ENCODE data around the gene NSD2.
"Not testable (repeated sequence)": the region's sequence is repeated elsewhere in the genome, so short reads cannot be mapped to it uniquely, and the experiment has no call there.

NSD2 gene

DNA sequence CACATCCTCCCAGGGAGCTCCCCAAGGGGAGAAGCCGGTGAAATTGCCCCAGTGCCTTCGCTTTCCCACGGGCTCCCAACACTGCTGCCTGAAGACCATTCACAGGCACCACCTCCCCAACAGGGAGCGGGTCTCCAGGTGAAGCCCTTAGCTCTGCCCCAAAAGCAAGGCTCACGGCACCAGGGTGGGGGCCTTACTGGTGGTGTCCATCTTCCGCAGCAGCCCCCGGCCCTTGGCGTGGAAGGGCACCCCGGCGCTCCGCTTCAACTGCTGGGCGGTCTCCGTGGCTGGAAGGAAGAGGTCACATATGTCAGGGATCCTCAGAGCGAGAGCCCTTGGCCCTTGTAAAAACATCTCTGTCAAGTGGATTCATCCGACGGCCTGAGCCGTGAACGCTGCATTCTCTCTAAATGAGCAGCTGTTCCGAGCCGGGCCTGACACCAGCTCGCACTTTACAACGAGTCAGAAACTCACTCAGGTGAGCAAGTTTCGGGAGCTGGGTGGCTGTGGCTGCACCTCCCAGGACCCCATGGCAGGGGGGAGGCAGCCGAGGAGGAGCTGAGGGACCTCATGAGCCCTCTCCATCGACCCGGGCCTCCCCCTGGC is 116.6 kb downstream of the NSD2 start:
- DNase-seq = no peak

- DNase-seq = no peak
These were observed 117.1 kb downstream of the NSD2 start for GRCh38 chr4:1988327-1988724.

GRCh38 chr4:1989533-1990347 is 118.5 kb downstream of the NSD2 start:
- no peak for DNase-seq

GRCh38 chr4:1990348-1990645 is 119.1 kb downstream of the NSD2 start:
- no peak for DNase-seq

- DNase-seq = no peak
These were observed 119.5 kb downstream of the NSD2 start for GRCh38 chr4:1990676-1991075.

DNA sequence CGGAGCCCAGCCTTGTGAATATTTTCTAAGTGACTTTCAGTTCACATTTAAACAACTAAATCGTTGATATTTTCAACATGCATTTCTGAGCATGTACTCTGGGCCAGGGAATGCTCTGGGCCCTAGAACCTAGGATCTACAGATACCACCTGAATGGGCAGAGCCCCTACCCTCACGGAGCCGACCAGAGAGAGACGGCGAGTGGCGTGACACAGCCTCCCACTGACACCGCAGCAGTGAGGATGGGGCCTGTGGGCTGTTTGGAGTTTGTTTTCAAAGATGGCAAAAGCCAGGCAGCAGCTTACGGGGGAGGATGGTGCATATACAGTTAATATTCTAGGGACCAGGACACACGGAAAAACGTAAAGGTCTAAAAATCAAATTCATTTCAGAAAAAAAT is 119.9 kb downstream of the NSD2 start:
- no peak for DNase-seq

- no peak for DNase-seq
These were observed 120.6 kb downstream of the NSD2 start for GRCh38 chr4:1991596-1992434.

- DNase-seq = peak; percentile 74
These were observed 121.4 kb downstream of the NSD2 start for GRCh38 chr4:1992468-1993168.

- no peak for DNase-seq
These were observed 122.0 kb downstream of the NSD2 start for GRCh38 chr4:1993169-1993516.

- DNase-seq = not testable (repeated sequence)
These were observed 122.7 kb downstream of the NSD2 start for GRCh38 chr4:1993718-1994516.

GRCh38 chr4:1994938-1995337 is 123.7 kb downstream of the NSD2 start:
- no peak for DNase-seq

DNA sequence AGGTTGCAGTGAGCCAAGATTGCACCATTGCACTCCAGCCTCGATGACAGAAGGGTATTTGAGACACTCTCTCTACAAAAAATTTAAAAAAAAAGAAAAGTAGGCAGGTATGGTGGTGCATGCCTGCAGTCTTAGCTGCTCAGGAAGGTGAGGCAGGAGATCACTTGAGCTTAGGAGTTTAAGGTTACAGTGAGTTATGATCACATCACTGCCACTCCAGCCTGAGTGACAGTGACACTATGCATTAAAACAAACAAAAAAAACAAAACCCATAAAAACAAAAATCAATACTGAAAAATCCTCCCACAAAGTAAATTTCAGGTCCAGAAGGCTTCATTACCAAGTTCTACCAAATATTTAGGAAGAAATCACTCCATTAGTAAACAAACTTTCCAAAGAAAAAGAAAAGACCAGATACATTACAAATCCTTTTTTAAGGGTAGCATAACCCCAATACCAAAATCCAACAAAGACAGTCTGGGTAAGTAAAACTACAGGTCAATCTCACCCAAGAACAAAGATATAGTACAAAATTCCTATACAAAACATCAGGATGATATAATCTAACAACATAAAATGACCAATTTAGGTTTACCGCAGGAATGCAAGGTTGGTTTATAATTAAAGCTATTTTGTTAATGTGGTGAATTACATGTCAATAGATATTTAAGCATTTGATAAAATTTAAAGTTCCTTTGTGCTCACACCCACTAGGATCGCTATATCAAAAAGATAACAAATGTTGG is 125.8 kb downstream of the NSD2 start:
- DNase-seq = no peak

DNA sequence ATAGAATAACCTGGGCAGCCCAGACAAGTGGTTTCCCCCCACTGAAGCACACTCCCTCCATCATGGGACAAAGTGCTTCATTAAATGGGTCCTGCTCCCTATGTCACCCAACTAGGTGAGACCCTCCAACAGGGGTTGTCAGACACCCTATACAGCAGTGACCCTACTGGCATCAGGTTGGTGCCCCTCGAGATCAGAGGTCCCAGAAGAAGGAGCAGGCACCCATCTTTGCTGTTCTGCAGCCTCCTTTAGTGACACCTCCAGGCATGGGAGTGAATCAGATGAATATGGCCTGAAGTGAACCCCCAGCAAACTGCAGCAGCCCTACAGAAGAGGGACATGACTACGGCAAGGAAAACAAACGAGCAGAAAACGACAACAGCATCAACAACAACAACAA is 126.5 kb downstream of the NSD2 start:
- no peak for DNase-seq

DNA sequence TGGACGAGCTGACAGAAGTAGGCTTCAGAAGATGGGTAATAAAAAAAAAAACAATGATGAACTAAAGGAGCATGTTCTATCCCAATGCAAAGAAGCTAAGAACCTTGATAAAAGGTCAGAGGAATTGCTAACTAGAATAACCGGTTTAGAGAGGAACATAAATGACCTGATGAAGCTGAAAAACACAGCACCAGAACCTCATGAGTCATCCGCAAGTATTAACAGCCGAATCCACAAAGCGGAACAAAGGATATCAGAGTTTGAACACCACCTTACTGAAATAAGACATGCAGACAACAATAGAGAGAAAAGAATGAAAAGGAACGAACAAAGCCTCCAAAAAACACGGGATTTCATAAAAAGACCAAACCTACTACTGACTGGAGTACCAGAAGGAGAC is 127.1 kb downstream of the NSD2 start:
- DNase-seq = no peak

DNA sequence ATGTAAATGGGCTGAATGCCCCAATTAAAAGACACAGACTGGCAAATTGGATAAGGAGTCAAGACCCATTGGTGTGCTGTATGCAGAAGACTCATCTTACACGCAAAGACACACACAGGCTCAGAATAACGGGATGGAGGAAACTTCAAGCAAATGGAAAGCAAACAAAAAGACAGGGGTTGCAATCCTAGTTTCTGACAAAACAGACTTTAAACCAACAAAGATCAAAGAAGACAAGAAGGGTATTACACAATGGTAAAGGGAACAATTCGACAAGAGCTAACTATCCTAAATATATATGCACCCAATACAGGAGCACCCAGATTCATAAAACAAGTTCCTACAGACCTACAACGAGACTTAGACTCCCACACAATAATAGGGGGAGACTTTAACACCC is 128.1 kb downstream of the NSD2 start:
- DNase-seq = not testable (repeated sequence)

GRCh38 chr4:2003361-2003760 is 132.2 kb downstream of the NSD2 start:
- DNase-seq = not testable (repeated sequence)

- DNase-seq = no peak
These were observed 135.2 kb downstream of the NSD2 start for GRCh38 chr4:2006367-2006766.

GRCh38 chr4:2006956-2007653 is 135.9 kb downstream of the NSD2 start:
- no peak for DNase-seq

GRCh38 chr4:2007804-2008670 is 136.8 kb downstream of the NSD2 start:
- DNase-seq = no peak

GRCh38 chr4:2008671-2008920 is 137.4 kb downstream of the NSD2 start:
- no peak for DNase-seq
